BJ (cell line): ENCODE results near the gene MEOX2. TPM values are rescaled to one million over a fixed set of nuclear protein-coding genes. Genes with fewer than 3 reads are reported as not detected.

Source experiments
- CTCF ChIA-PET: fragments of 350-600 bp; formaldehyde crosslinking; extraction: SDS; loops from one replicate; lab custom pipeline; 2021; ENCODE audit warnings: antibody characterized with exemption, inconsistent platforms; lab: Yijun Ruan, JAX
- POLR2A ChIA-PET: fragments of 300-600 bp; sonication (Branson Sonifier 250); formaldehyde crosslinking; extraction: SDS; loops from one replicate; lab custom pipeline; 2021; ENCODE audit warnings: antibody characterized with exemption; lab: Charles Lee
- DNase-seq: peaks from one replicate; pipeline ENCODE4 v3.0.0-alpha.2; 2011; ENCODE audit warnings: low read depth
- H3K27me3 ChIP-seq: 2 replicates; pipeline ENCODE4 v1.6.0; 2011; ENCODE audit warnings: low read length; ENCODE audit not compliant: control insufficient read depth, insufficient read depth
- H3K36me3 ChIP-seq: 2 replicates; pipeline ENCODE4 v1.5.1; 2011; ENCODE audit warnings: low read length; ENCODE audit not compliant: control insufficient read depth, insufficient read depth
- H3K4me3 ChIP-seq: 2 replicates; pipeline ENCODE4 v1.5.1; 2011; ENCODE audit warnings: low read depth, mild to moderate bottlenecking, control low read depth, low read length
- CTCF ChIP-seq: IDR thresholded peaks from 2 replicates; pipeline ENCODE4 v1.5.1; 2011; ENCODE audit warnings: low read depth, mild to moderate bottlenecking, control low read depth, inconsistent platforms, low read length, moderate library complexity; ENCODE audit not compliant: insufficient read depth
- polyA plus RNA-seq: library from polyadenylated mRNA; depleted of rRNA; stranded (reverse); fragments of >200 nt; gene quantifications from 2 replicates; pipeline ENCODE4 v1.2.3, GENCODE V29; 2011

MEOX2 gene
- polyA plus RNA-seq, 1 experiment, result not detected

- ChIA-PET CTCF (no interaction called here), POLR2A (no interaction called here)
- H3K4me3 ChIP-seq, result no peak overlapping the region
- no peaks in the 10 kb centered on the region for H3K27me3 ChIP-seq
- no peak for TF ChIP-seq CTCF
- no peak for DNase-seq
- H3K36me3 ChIP-seq, result no peaks in the 10 kb centered on the region
These were observed 28.2 kb downstream of the MEOX2 start for GRCh38 chr7:15658247-15658646.

GRCh38 chr7:15652776-15653290 lies 33.6 kb downstream of the MEOX2 start:
- ChIA-PET POLR2A (no interaction called here), CTCF (interaction anchor here (0.6 kb wide), 1 partner anchor 342 kb away, joined by 3 read pairs; no protein-coding TSS in a partner anchor)
- H3K36me3 ChIP-seq, result no peaks in the 10 kb centered on the region
- TF ChIP-seq CTCF, result no peak
- DNase-seq, result no peak
- H3K4me3 ChIP-seq, result no peak overlapping the region
- H3K27me3 ChIP-seq, result no peaks in the 10 kb centered on the region

- Histone ChIP-seq H3K36me3 (no peaks in the 10 kb centered on the region), H3K27me3 (no peaks in the 10 kb centered on the region), H3K4me3 (no peak overlapping the region)
- ChIA-PET CTCF (no interaction called here), POLR2A (no interaction called here)
- DNase-seq, result no peak
- TF ChIP-seq CTCF, result no peak
These were observed 34.8 kb downstream of the MEOX2 start for GRCh38 chr7:15651693-15652092.

GRCh38 chr7:15650787-15651186 lies 35.7 kb downstream of the MEOX2 start:
- CTCF ChIA-PET, result no interaction called here
- no peaks in the 10 kb centered on the region for H3K27me3 ChIP-seq

GRCh38 chr7:15648461-15648961 lies 38.0 kb downstream of the MEOX2 start:
- no peak for DNase-seq
- POLR2A ChIA-PET, result no interaction called here

More at GRCh38 chr7:15650787-15651186, 35.7 kb downstream of the MEOX2 start:
- TF ChIP-seq CTCF, result no peak
- Histone ChIP-seq H3K36me3 (no peaks in the 10 kb centered on the region), H3K4me3 (no peak overlapping the region)
- DNase-seq, result no peak
- POLR2A ChIA-PET, result no interaction called here

More at GRCh38 chr7:15648461-15648961, 38.0 kb downstream of the MEOX2 start:
- CTCF ChIA-PET, result interaction anchor here (1.6 kb wide), 1 partner anchor 39 kb away, joined by 3 read pairs; no protein-coding TSS in a partner anchor
- no peaks in the 10 kb centered on the region for H3K36me3 ChIP-seq
- no peaks in the 10 kb centered on the region; the same call in 1 of the 2 replicates for H3K27me3 ChIP-seq
- H3K4me3 ChIP-seq, result no peak overlapping the region
- no peak for TF ChIP-seq CTCF
